Measurements from ENCODE around the gene S1PR3.

DNA sequence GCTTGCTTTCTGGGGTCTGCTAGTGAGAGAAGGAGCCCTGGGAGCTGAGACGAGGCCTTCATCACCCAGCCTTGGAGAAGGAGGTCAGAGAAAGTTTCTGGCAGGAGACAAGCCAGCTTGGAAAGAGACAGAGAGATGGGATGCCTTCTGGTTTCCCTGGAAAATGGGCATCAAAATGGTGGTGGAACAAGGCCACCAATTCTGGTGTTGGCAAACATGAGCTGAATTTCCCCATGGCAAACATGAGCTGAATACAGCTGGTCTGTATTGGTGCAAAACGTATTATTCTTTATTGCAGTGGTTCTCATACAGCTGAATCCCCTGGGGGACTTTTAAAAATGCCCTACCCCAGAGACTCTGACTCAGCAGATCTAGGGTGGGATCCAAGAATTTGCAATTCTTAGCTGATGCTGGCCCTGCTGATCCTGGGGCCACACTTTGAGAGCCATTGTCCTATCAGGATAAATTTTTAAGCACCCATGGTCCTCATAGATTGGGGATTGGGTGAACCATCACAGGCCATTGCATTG, 39.1 kb upstream of the S1PR3 start:
- TF ChIP-seq, protein P1, sequence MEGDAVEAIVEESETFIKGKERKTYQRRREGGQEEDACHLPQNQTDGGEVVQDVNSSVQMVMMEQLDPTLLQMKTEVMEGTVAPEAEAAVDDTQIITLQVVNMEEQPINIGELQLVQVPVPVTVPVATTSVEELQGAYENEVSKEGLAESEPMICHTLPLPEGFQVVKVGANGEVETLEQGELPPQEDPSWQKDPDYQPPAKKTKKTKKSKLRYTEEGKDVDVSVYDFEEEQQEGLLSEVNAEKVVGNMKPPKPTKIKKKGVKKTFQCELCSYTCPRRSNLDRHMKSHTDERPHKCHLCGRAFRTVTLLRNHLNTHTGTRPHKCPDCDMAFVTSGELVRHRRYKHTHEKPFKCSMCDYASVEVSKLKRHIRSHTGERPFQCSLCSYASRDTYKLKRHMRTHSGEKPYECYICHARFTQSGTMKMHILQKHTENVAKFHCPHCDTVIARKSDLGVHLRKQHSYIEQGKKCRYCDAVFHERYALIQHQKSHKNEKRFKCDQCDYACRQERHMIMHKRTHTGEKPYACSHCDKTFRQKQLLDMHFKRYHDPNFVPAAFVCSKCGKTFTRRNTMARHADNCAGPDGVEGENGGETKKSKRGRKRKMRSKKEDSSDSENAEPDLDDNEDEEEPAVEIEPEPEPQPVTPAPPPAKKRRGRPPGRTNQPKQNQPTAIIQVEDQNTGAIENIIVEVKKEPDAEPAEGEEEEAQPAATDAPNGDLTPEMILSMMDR (IDR thresholded peaks at IDR 0.05; ENCODE audit: borderline replicate concordance, extremely low read depth, low read length, poor library complexity, severe bottlenecking) = no peak
- no peak for TF ChIP-seq EZH2 (IDR thresholded peaks at IDR 0.05; ENCODE audit: borderline replicate concordance, low read depth, low read length, severe bottlenecking)
